Right lobe of liver (tissue), 6 donors: ENCODE measurements around the gene DIPK1C. TPM values are rescaled to one million over a fixed set of nuclear protein-coding genes. Genes with fewer than 3 reads are reported as not detected.

Source experiments
- ATAC-seq, 4 donors: fragments of 200-7000 bp; cut with Tn5 transposase; one replicate each; pipeline ENCODE4 v1.9.1; 2020; ENCODE audit warnings: mild to moderate bottlenecking in 4 of 4, moderate library complexity in 4 of 4
- DNase-seq, 3 donors: peaks; one replicate each; pipeline ENCODE4 v3.0.0-alpha.2; 2020
- H3K27ac ChIP-seq, 3 donors: fragments of 200-600 bp; one replicate each; pipeline ENCODE4 v1.8.0; 2022
- H3K27me3 ChIP-seq, 2 donors: fragments of 200-600 bp; one replicate each; pipeline ENCODE4 v1.8.0; 2022
- H3K36me3 ChIP-seq, 4 donors: fragments of 200-600 bp; sonication (generic) in 1 of 4; one replicate each; pipeline versions ENCODE4 v1.5.1 to v1.8.0; 2017 to 2022; ENCODE audit warnings: control low read depth in 1 of 4
- H3K4me1 ChIP-seq, 4 donors: fragments of 200-600 bp; sonication (generic) in 1 of 4; one replicate each; pipeline versions ENCODE4 v1.5.1 to v1.8.0; 2017 to 2022; ENCODE audit warnings: control low read depth in 1 of 4
- H3K4me3 ChIP-seq, 3 donors: fragments of 200-600 bp; one replicate each; pipeline ENCODE4 v1.8.0; 2022
- H3K9me3 ChIP-seq, 4 donors: fragments of 200-600 bp; sonication (generic) in 1 of 4; one replicate each; pipeline versions ENCODE4 v1.5.1 to v1.8.0; 2017 to 2022; ENCODE audit warnings: control low read depth in 1 of 4
- CTCF ChIP-seq, 4 donors: fragments of 200-600 bp in 3 of 4; fragments of 450-650 bp in 1 of 4; IDR thresholded peaks; one replicate each; pipeline versions ENCODE4 v1.5.1 to v1.8.0; 2016 to 2022; ENCODE audit warnings: antibody characterized with exemption in 4 of 4, mild to moderate bottlenecking in 2 of 4
- POLR2A ChIP-seq: fragments of 450-650 bp; IDR thresholded peaks from one replicate; pipeline ENCODE4 v1.6.1; 2017; ENCODE audit warnings: antibody characterized with exemption, mild to moderate bottlenecking
- WGBS: methylation state at CpG from one replicate; pipeline ENCODE4 v1.1.6; 2018; ENCODE audit warnings: low coverage, low lambda C conversion rate; ENCODE audit not compliant: insufficient coverage; ENCODE audit errors: missing lambda C conversion rate; 5-methylcytosine and 5-hydroxymethylcytosine counted together
- intact Hi-C, 2 donors: fragments of 100-400 bp; cut with DNase I; formaldehyde crosslinking; loops; one replicate each; pipeline versions ENCODE4 v1.11.2 to v1.14.1; 2022
- total RNA-seq, 6 experiments: library from RNA; depleted of rRNA in 2 of 6; stranded (reverse); fragments of >200 nt in 2 of 6; fragmentation: NEBNext Ultra II Directional in 3 of 6; extraction: Animal tissue kit (Norgen Biotek cat#: 25700) in 3 of 6; gene quantifications; one replicate each; pipeline versions ENCODE4 v1.1.0 to v1.2.4, GENCODE V29; 2016 to 2023
- donor health status: DM: no; HTN: yes; CAD: no.
- donor health status: DM: no; HTN: no; CAD: no.
- donor health status: DM: no; HTN: no; CAD: no.
- donor health status: DM: no; HTN: yes; CAD: no.
- donor health status: DM: no; HTN: yes; CAD: no.

DIPK1C gene
- total RNA-seq, 6 experiments from 2014 or later = 0.06 to 0.37 (median 0.20) TPM; not detected in 3

- H3K4me1 ChIP-seq = peaks cover 0 to 17% (median 3%) of the 10 kb centered on the region in 4 donors
- no peak for DNase-seq
- no peak for ATAC-seq
- no peaks in the 10 kb centered on the region for H3K9me3 ChIP-seq
- no peaks in the 10 kb centered on the region for H3K27me3 ChIP-seq
- H3K4me3 ChIP-seq = no peak overlapping the region
- intact Hi-C loops = loop anchor here in 1 of 2 donors (10.0 kb wide), 1 partner anchor 294 kb away; no protein-coding TSS in a partner anchor
- TF ChIP-seq POLR2A (no peak), CTCF (IDR thresholded peaks at IDR 0.05) (no peak)
- no peak overlapping the region for H3K27ac ChIP-seq
- H3K36me3 ChIP-seq = no peaks in the 10 kb centered on the region
- WGBS = 92% methylated on average over 6 of the region's 7 CpGs
Observed at GRCh38 chr18:74478316-74478715, 21.2 kb upstream of the DIPK1C start.

- intact Hi-C loops = loop anchor here in 1 of 2 donors (10.0 kb wide), 1 partner anchor 293 kb away; no protein-coding TSS in a partner anchor
- no peaks in the 10 kb centered on the region for H3K27me3 ChIP-seq
- TF ChIP-seq CTCF (IDR thresholded peaks at IDR 0.05) = no peak
- TF ChIP-seq POLR2A = no peak
Observed at GRCh38 chr18:74477771-74478170, 20.7 kb upstream of the DIPK1C start.

DNA sequence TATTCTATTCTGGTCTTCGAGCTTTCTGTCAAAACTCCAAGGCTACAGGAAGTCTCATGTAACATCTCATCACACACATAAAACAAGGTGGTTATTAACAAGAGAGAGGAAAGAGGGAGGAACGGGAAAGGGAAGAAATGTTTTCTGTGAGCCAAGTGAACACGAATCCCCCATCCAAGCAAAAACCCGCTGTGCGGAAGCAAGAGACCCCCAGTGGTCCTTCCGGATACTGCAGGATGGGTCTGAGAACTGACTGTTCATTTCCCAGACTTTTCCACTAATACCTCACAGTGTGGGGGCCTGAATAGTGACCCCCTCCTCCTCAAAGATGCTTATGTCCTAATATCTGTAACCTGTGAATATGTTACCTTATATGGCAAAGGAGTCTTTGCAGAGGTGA, 19.0 kb upstream of the DIPK1C start:
- 33% methylated on average over 6 of the region's 6 CpGs for WGBS
- Histone ChIP-seq H3K4me1 (peaks cover 0 to 31% (median 3%) of the 10 kb centered on the region in 4 donors), H3K27me3 (no peaks in the 10 kb centered on the region), H3K36me3 (no peaks in the 10 kb centered on the region), H3K4me3 (no peak overlapping the region), H3K9me3 (no peaks in the 10 kb centered on the region), H3K27ac (no peak overlapping the region)
- TF ChIP-seq POLR2A (no peak), CTCF (IDR thresholded peaks at IDR 0.05) (peak in 3 of 4 donors; percentile 27 to 36 (median 35))
- intact Hi-C loops = loop anchor here in 1 of 2 donors (10.0 kb wide), 1 partner anchor 291 kb away; no protein-coding TSS in a partner anchor
- no peak for ATAC-seq
- DNase-seq = no peak

More at GRCh38 chr18:74477771-74478170, 20.7 kb upstream of the DIPK1C start:
- Histone ChIP-seq H3K36me3 (no peaks in the 10 kb centered on the region), H3K27ac (no peak overlapping the region), H3K9me3 (no peaks in the 10 kb centered on the region), H3K4me1 (peaks cover 0 to 22% (median 3%) of the 10 kb centered on the region in 4 donors), H3K4me3 (no peak overlapping the region)
- WGBS = 45% methylated on average over 8 of the region's 8 CpGs
- DNase-seq (no peak), ATAC-seq (no peak)

DNA sequence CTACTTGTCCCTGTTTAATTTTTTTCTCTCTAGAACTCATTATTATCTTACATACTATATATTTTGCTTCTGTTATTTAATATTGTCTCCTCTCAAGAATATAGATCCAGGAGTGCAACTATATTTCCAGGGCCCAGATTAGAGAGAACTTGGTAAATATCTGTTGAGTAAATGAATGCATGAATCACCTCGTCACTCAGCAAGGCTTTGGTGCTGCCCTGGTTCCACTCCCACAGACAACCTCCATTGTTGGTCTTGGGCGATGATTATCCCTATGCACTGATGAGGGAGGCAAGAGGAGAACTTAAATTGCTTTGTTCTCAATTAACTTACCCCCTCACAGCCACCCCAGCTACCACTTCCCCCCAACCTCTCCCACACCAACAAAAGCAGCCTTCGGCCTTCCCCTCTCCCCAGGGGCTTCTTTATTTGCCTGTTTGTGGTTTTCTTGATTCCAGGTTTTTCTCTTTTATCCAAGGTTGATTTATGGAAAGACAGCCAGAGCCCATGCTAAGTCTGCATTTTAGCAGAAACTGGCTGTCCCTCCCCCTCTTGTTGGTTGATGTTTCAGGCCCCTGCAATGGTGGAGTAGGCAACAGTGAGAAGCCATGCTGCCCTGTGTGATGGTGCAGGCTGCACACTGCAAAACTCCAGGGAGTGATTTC, 17.0 kb upstream of the DIPK1C start:
- H3K27me3 ChIP-seq = no peaks in the 10 kb centered on the region
- DNase-seq (no peak), ATAC-seq (no peak)
- H3K27ac ChIP-seq = no peak overlapping the region
- no peak overlapping the region for H3K4me3 ChIP-seq
- TF ChIP-seq POLR2A = no peak
- no peak for TF ChIP-seq CTCF (IDR thresholded peaks at IDR 0.05)
- intact Hi-C loops = loop anchor here in 1 of 2 donors (10.0 kb wide), 1 partner anchor 289 kb away; no protein-coding TSS in a partner anchor
- no peaks in the 10 kb centered on the region for H3K36me3 ChIP-seq
- WGBS = 94% methylated on average over 3 of the region's 3 CpGs
- H3K9me3 ChIP-seq = no peaks in the 10 kb centered on the region
- peaks cover 0 to 14% (median 0%) of the 10 kb centered on the region in 4 donors for H3K4me1 ChIP-seq
